CD14-positive monocyte (primary cell): ENCODE measurements around the gene MEIOSIN. TPM values are rescaled to one million over a fixed set of nuclear protein-coding genes. Genes with fewer than 3 reads are reported as not detected.
A peak's percentile ranks its signal among the peaks of the same experiment; 100 is the strongest.

ENCODE experiments used
- DNase-seq, 3 donors: peaks; one replicate each; pipeline ENCODE4 v3.0.0-alpha.2; 2011 to 2022
- H2AFZ ChIP-seq: 2 replicates; pipeline ENCODE4 v1.6.0; 2012; ENCODE audit warnings: mild to moderate bottlenecking, low read depth, low read length, inconsistent platforms; ENCODE audit not compliant: insufficient read depth, poor library complexity, severe bottlenecking
- H3K27ac ChIP-seq, 2 donors: 1 replicate in 1 of 2; 2 replicates in 1 of 2; pipeline ENCODE4 v1.5.1; 2012 to 2013; ENCODE audit warnings: low read length in 2 of 2, control low read depth in 1 of 2, inconsistent platforms in 1 of 2, low read depth in 1 of 2, mild to moderate bottlenecking in 1 of 2
- H3K27me3 ChIP-seq, 2 donors: one replicate each; pipeline versions ENCODE4 v1.6.0 to v1.6.1; 2011 to 2013; ENCODE audit warnings: low read length in 2 of 2; ENCODE audit not compliant: control insufficient read depth in 2 of 2, insufficient read depth in 2 of 2
- H3K36me3 ChIP-seq, 2 donors: replicated peaks in 1 of 2; 1 replicate in 1 of 2; 2 replicates in 1 of 2; pipeline versions ENCODE4 v1.5.1 to v1.6.1; 2012 to 2013; ENCODE audit warnings: low read length in 2 of 2, control low read depth in 1 of 2, inconsistent platforms in 1 of 2, mild to moderate bottlenecking in 1 of 2; ENCODE audit not compliant: insufficient read depth in 2 of 2, control insufficient read depth in 1 of 2
- H3K4me1 ChIP-seq, 2 donors: 1 replicate in 1 of 2; 2 replicates in 1 of 2; pipeline versions ENCODE4 v1.5.1 to v1.6.1; 2012 to 2013; ENCODE audit warnings: low read length in 2 of 2, control low read depth in 1 of 2, inconsistent platforms in 1 of 2, mild to moderate bottlenecking in 1 of 2, moderate library complexity in 1 of 2; ENCODE audit not compliant: insufficient read depth in 2 of 2, control insufficient read depth in 1 of 2
- H3K4me2 ChIP-seq: replicated peaks from 2 replicates; pipeline ENCODE3; 2012; ENCODE audit warnings: low read length, moderate library complexity, mild to moderate bottlenecking; ENCODE audit not compliant: poor library complexity, severe bottlenecking; ENCODE audit errors: extremely low read depth
- H3K4me3 ChIP-seq, 3 experiments: fragments of 200-600 bp in 1 of 3; sonication (generic) in 1 of 3; replicated peaks in 1 of 3; 1 replicate in 2 of 3; 2 replicates in 1 of 3; pipeline ENCODE4 v1.5.1; 2011 to 2013; ENCODE audit warnings: low read length in 3 of 3, mild to moderate bottlenecking in 3 of 3, control low read depth in 2 of 3, low read depth in 2 of 3, inconsistent platforms in 1 of 3, moderate library complexity in 1 of 3
- H3K79me2 ChIP-seq: 2 replicates; pipeline ENCODE4 v1.6.0; 2012; ENCODE audit warnings: mild to moderate bottlenecking, control low read depth, inconsistent platforms, low read length, moderate library complexity; ENCODE audit not compliant: insufficient read depth
- H3K9ac ChIP-seq: 2 replicates; pipeline ENCODE4 v1.6.0; 2017; ENCODE audit warnings: low read length, mild to moderate bottlenecking; ENCODE audit not compliant: insufficient read depth, poor library complexity, severe bottlenecking
- H3K9me3 ChIP-seq, 2 donors: replicated peaks in 1 of 2; 1 replicate in 1 of 2; 2 replicates in 1 of 2; pipeline versions ENCODE4 v1.5.1 to v1.6.1; 2012 to 2013; ENCODE audit warnings: low read length in 2 of 2, control low read depth in 1 of 2; ENCODE audit not compliant: control insufficient read depth in 1 of 2, insufficient read depth in 1 of 2
- H4K20me1 ChIP-seq: 2 replicates; pipeline ENCODE4 v1.6.0; 2012; ENCODE audit warnings: mild to moderate bottlenecking, low read length, control low read depth, moderate library complexity; ENCODE audit not compliant: insufficient read depth
- H3K27ac Mint-ChIP-seq, 7 donors: one replicate each; pipeline ENCODE4 v1.8.0; 2020; ENCODE audit warnings: mild to moderate bottlenecking in 7 of 7, mixed read lengths in 7 of 7, moderate library complexity in 6 of 7, inconsistent platforms in 2 of 7
- H3K27me3 Mint-ChIP-seq, 3 donors: one replicate each; pipeline ENCODE4 v1.8.0; 2021 to 2022; ENCODE audit warnings: low read depth in 3 of 3, mild to moderate bottlenecking in 3 of 3, mixed read lengths in 3 of 3, moderate library complexity in 3 of 3, inconsistent platforms in 1 of 3
- H3K36me3 Mint-ChIP-seq, 2 donors: one replicate each; pipeline ENCODE4 v1.8.0; 2020; ENCODE audit warnings: mixed read lengths in 2 of 2, inconsistent platforms in 1 of 2, mild to moderate bottlenecking in 1 of 2
- H3K4me1 Mint-ChIP-seq: one replicate; pipeline ENCODE4 v1.8.0; 2020; ENCODE audit warnings: mild to moderate bottlenecking, mixed read lengths
- H3K4me3 Mint-ChIP-seq, 2 donors: one replicate each; pipeline ENCODE4 v1.8.0; 2020; ENCODE audit warnings: mild to moderate bottlenecking in 2 of 2, mixed read lengths in 2 of 2, moderate library complexity in 1 of 2
- H3K9me3 Mint-ChIP-seq, 7 donors: one replicate each; pipeline ENCODE4 v1.8.0; 2020 to 2022; ENCODE audit warnings: mixed read lengths in 7 of 7, mild to moderate bottlenecking in 6 of 7, moderate library complexity in 6 of 7, inconsistent platforms in 2 of 7
- WGBS: methylation state at CpG from one replicate; pipeline ENCODE4 v1.1.5; 2013; ENCODE audit warnings: missing lambda C conversion rate; ENCODE audit not compliant: insufficient coverage; 5-methylcytosine and 5-hydroxymethylcytosine counted together
- intact Hi-C, 2 donors: fragments of 100-400 bp; cut with micrococcal nuclease; formaldehyde crosslinking; loops; one replicate each; pipeline versions ENCODE4 v1.15.0 to v1.15.1; 2023
- polyA plus RNA-seq, 3 donors: library from polyadenylated mRNA; depleted of rRNA in 1 of 3; unstranded in 2 of 3; stranded (reverse) in 1 of 3; fragments of 300-500 nt in 2 of 3; fragments of >200 nt in 1 of 3; fragmentation: Illumina TruSeq in 2 of 3; gene quantifications; 1 replicate in 2 of 3; 2 replicates in 1 of 3; pipeline ENCODE4 v1.2.3, GENCODE V29; 2012 to 2021
- TF ChIP-seq, protein P1 (sequence below): fragments of 200-600 bp; IDR thresholded peaks from one replicate; pipeline ENCODE4 v1.8.0; 2022; ENCODE audit warnings: antibody characterized with exemption, mild to moderate bottlenecking

MEIOSIN gene
- polyA plus RNA-seq, 3 donors, result not detected

DNA sequence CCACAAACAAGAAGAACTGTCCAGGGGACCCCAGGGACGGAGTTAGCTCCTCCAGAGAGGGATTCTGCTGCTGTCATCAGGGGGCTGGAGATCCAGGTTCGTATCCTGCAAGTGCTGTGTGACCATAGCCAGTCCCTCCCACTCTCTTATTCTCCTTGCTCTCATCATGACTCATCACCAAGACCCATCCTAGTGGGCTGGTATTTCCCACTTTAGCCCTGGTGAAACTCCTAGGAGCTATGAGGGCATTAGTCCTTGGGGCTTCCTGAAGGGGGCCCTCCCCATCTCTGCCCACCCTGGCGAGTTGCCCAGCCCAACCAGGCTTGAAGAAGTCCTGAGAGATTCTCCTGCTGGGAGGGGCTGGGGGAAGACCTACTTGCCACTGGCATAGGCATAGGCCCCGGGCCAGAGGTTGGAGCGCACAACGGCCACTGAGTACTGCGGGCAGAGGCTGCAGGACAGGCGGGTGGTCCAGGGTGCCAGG, 66.9 kb downstream of the MEIOSIN start:
- Mint-ChIP-seq H3K9me3 (peaks cover 0 to 32% (median 8%) of the 10 kb centered on the region in 7 donors), H3K4me1 (peaks cover 4% of the 10 kb centered on the region), H3K27ac (no peak overlapping the region), H3K27me3 (peaks cover 98 to 99% (median 99%) of the 10 kb centered on the region in 3 donors), H3K4me3 (peak overlapping the region in 1 of 2 donors; percentile 81), H3K36me3 (no peaks in the 10 kb centered on the region)
- no peak overlapping the region for H3K4me3 ChIP-seq
- no peaks in the 10 kb centered on the region for H3K4me1 ChIP-seq
- DNase-seq, result peak in 1 of 3 donors; percentile 43
- no peak overlapping the region for H3K27ac ChIP-seq
- H4K20me1 ChIP-seq, result peaks cover 15% of the 10 kb centered on the region
- H3K36me3 ChIP-seq, result no peaks in the 10 kb centered on the region
- H3K27me3 ChIP-seq, result peaks cover 37 to 95% of the 10 kb centered on the region in 2 donors
- TF ChIP-seq, protein P1, sequence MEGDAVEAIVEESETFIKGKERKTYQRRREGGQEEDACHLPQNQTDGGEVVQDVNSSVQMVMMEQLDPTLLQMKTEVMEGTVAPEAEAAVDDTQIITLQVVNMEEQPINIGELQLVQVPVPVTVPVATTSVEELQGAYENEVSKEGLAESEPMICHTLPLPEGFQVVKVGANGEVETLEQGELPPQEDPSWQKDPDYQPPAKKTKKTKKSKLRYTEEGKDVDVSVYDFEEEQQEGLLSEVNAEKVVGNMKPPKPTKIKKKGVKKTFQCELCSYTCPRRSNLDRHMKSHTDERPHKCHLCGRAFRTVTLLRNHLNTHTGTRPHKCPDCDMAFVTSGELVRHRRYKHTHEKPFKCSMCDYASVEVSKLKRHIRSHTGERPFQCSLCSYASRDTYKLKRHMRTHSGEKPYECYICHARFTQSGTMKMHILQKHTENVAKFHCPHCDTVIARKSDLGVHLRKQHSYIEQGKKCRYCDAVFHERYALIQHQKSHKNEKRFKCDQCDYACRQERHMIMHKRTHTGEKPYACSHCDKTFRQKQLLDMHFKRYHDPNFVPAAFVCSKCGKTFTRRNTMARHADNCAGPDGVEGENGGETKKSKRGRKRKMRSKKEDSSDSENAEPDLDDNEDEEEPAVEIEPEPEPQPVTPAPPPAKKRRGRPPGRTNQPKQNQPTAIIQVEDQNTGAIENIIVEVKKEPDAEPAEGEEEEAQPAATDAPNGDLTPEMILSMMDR, result no peak
- peaks cover 0 to 8% of the 10 kb centered on the region in 2 donors for H3K9me3 ChIP-seq
- no peaks in the 10 kb centered on the region for H3K79me2 ChIP-seq
- H2AFZ ChIP-seq, result no peak overlapping the region
- intact Hi-C loops, result no loop called here
- H3K9ac ChIP-seq, result no peak overlapping the region
- WGBS, result 96% methylated on average over 3 of the region's 8 CpGs
- H3K4me2 ChIP-seq, result no peak overlapping the region

DNA sequence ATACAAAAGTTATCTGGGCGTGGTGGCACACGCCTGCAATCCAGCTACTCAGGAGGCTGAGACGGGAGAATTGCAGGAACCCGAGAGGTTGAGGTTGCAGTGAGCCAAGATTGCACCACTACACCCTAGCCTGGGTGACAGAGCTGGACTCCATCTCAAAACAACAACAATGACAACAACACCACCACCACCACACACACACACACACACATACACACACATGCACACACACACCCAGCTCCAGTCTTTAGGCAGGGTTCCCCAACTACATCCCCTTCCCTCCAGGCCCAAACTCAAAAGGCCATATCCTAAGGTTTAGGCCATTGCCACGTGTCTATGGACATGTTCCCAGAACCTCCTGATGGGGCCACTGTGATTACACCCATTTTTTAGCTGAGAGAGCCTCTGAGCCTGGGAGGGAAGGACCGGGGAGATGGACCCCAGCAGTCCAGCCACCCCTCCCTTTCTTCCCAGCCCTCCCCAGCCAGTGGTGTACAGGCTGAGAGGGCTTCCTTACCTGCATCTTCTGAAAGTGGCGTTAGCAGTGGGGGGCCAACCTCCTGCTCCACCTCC, 68.5 kb downstream of the MEIOSIN start:
- H3K27me3 ChIP-seq, result peaks cover 30 to 91% of the 10 kb centered on the region in 2 donors
- no peak overlapping the region for H3K9ac ChIP-seq
- 58% methylated on average over 3 of the region's 7 CpGs for WGBS
- H3K4me2 ChIP-seq, result no peak overlapping the region
- Mint-ChIP-seq H3K4me1 (peaks cover 13% of the 10 kb centered on the region), H3K27me3 (peaks cover 90 to 97% (median 96%) of the 10 kb centered on the region in 3 donors), H3K36me3 (no peaks in the 10 kb centered on the region), H3K27ac (no peak overlapping the region), H3K4me3 (peak overlapping the region in 1 of 2 donors; percentile 81), H3K9me3 (peaks cover 4 to 34% (median 14%) of the 10 kb centered on the region in 7 donors)
- peaks cover 7% of the 10 kb centered on the region in 2 donors for H3K9me3 ChIP-seq
- no peak overlapping the region for H2AFZ ChIP-seq
- no peaks in the 10 kb centered on the region for H3K79me2 ChIP-seq
- TF ChIP-seq, protein P1, result no peak
- intact Hi-C loops, result no loop called here
- DNase-seq, result no peak
- no peaks in the 10 kb centered on the region for H3K36me3 ChIP-seq
- peaks cover 4% of the 10 kb centered on the region for H4K20me1 ChIP-seq
- peaks cover 5 to 8% of the 10 kb centered on the region in 2 donors for H3K4me1 ChIP-seq
- H3K4me3 ChIP-seq, result no peak overlapping the region
- H3K27ac ChIP-seq, result no peak overlapping the region
